GM12872 (cell line): ENCODE results near the gene DSG2.

Experiments used
- CTCF ChIP-seq: IDR thresholded peaks from 3 replicates; pipeline ENCODE4 v1.5.1; 2011; ENCODE audit warnings: low read depth, mild to moderate bottlenecking, low read length, moderate library complexity; ENCODE audit not compliant: insufficient read depth

The DSG2 gene

GRCh38 chr18:31511098-31511497 lies 13.1 kb downstream of the DSG2 start:
- TF ChIP-seq CTCF = 0 out of 3 replicates have a peak, but pooled peaks have one; percentile 28

- no peak for TF ChIP-seq CTCF
Observed at GRCh38 chr18:31512203-31512764, 14.3 kb downstream of the DSG2 start.

- no peak for TF ChIP-seq CTCF
Observed at GRCh38 chr18:31513189-31513935, 15.4 kb downstream of the DSG2 start.

- TF ChIP-seq CTCF = no peak
Observed at GRCh38 chr18:31516437-31516836, 18.5 kb downstream of the DSG2 start.

GRCh38 chr18:31526374-31526773 lies 28.4 kb downstream of the DSG2 start:
- TF ChIP-seq CTCF = no peak

- no peak for TF ChIP-seq CTCF
Observed at GRCh38 chr18:31533236-31533635, 35.3 kb downstream of the DSG2 start.

- no peak for TF ChIP-seq CTCF
Observed at GRCh38 chr18:31538837-31539236, 40.9 kb downstream of the DSG2 start.
